Measurements from ENCODE around the gene PI4K2B.
"Not testable (repeated sequence)": the region's sequence is repeated elsewhere in the genome, so short reads cannot be mapped to it uniquely, and the experiment has no call there.

The PI4K2B gene

GRCh38 chr4:25233737-25234389 is at the start of gene PI4K2B:
Gene PI4K2B, plus strand, starts transcription at chr4:25234033. Its CDS starts 131 bp downstream, at chr4:25234164.
- FAIRE-seq: no peak

- no peak for FAIRE-seq
Measured at GRCh38 chr4:25184056-25184455, 49.8 kb upstream of the PI4K2B start.

- no peak for FAIRE-seq
Measured at GRCh38 chr4:25190407-25190806, 43.4 kb upstream of the PI4K2B start.

DNA sequence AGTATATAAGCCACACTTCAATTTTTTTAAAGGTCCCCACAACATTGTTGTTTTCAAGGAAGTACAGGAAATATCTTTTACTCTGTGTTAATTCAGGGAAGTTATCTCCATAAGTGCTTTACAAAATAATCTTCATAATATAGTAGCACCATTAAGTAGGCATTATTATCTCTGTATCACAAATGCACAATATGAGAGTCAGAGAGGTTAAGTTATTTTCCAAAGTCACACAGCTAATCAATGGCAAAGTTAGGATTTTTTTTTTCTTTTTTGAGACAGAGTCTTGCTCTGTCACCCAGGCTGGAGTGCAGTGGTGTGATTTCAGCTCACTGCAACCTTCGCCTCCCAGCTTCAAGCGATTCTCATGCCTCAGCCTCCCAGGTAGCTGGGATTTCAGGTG is 35.1 kb upstream of the PI4K2B start:
- no peak for FAIRE-seq

DNA sequence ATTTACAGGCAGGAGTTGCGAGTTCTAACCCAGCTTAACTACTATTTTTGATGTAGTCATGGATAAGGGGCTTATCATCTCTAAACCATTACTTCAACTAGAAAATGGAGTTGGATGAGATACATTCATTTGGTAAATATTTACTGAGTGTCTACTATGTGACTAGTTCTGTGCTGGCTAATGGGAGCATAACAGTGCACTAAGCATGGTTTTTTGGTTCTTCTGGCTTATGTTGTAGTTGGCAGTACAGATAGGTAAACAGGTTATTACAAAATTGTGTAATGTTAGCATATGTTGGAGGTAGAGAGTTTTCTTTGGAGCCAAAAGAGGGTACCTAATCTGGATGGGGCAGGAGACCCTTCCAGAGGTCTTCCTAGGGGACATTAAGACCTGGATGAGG is 25.8 kb upstream of the PI4K2B start:
- no peak for FAIRE-seq

- FAIRE-seq: no peak
Measured at GRCh38 chr4:25209702-25210101, 24.1 kb upstream of the PI4K2B start.

- no peak for FAIRE-seq
Measured at GRCh38 chr4:25211721-25212120, 22.1 kb upstream of the PI4K2B start.

GRCh38 chr4:25212822-25213221 is 21.0 kb upstream of the PI4K2B start:
- FAIRE-seq: no peak

DNA sequence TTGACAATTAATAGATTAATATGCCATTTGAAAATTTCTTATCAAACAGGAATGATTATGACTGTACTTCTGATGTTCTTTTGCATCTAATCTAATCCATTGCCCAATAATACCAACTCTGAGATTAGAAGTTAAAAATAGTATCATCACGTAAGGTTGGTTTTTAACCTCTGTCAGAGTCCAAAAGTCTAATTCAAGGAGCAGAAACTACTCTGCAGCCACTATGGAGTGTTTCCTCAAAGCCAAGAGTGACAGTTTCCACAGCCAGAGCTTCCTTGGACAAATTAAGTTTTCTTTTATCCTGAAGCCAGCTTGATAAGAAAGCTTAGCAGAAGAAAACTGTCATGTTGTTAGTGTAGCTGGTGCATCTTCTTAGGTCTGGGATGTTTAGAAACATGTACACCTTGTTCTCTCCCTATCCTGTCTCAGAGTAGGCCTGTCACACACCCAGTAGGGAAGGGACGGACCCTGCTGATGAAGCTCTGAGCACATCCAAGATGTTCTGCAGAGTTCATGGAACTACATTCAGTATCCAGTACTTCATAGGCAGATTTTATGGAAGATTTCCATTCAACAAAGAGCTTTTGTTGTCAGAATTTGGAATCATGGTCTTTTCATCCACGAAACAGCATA is 20.4 kb upstream of the PI4K2B start:
- FAIRE-seq: no peak

GRCh38 chr4:25214750-25215149 is 19.1 kb upstream of the PI4K2B start:
- not testable (repeated sequence) for FAIRE-seq

DNA sequence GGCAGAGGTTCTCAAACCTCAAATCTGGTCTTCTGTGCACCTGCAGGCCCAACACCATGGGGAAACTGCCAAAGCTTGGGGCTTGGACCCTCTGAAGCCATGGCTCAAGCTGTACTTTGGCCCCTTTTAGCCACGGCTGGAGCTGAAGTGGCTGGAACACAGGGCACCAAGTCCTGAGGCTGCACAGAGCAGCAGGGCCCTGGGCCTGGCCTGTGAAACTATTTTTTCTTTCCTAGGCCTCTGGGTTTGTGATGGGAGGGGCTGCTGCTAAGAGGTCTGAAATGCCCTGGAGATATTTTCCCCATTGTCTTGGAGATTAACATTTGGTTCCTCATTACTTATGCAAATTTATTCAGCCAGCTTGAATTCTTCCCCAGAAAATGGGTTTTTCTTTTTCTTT is 18.3 kb upstream of the PI4K2B start:
- FAIRE-seq: no peak

GRCh38 chr4:25221377-25221776 is 12.5 kb upstream of the PI4K2B start:
- no peak for FAIRE-seq

DNA sequence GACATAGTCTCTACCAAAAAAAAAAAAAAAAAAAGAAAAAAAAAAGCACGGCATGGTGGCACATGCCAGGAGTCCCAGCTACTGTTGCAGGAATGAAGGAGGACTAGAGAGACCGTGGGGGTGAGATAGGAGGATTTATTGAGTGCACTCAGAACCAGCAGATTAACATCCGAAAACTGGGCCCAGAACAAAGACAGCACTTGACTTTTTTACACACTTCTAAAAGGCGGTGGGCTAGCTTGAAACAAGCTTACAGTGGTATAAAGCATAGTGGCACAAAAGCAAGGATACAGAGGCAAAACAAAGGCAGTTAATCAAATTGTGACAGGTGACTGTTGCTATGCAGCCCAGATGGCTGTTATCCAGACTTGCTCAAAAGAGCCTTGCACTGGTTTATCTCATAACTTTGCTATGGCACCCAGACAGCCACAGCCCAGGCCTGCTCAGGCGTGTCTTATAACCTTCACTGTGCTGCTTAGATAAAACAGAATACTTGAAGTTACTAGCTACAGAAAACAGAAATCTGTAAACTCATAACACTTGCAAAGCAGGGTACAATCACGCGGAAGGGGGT is 9.9 kb upstream of the PI4K2B start:
- FAIRE-seq: no peak

DNA sequence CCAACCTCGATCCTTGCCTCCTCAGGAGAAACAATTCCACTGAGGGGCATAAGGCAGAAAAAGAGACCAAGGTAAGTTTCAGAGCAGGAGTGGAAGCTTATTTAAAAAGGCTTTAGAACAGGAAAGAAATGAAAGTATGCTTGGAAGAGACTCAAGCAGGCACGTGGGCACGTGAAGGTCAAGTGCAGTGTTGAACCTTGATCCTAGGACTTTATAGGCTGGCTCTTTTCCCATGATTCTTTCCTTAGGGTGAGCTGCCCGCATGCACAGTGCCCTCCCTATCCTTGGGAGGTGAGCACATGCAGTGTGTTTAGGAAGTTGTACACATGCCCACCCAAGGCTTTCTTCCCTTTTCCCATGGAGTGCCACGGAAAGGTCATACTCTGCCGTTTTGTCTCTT is 4.0 kb upstream of the PI4K2B start:
- no peak for FAIRE-seq

DNA sequence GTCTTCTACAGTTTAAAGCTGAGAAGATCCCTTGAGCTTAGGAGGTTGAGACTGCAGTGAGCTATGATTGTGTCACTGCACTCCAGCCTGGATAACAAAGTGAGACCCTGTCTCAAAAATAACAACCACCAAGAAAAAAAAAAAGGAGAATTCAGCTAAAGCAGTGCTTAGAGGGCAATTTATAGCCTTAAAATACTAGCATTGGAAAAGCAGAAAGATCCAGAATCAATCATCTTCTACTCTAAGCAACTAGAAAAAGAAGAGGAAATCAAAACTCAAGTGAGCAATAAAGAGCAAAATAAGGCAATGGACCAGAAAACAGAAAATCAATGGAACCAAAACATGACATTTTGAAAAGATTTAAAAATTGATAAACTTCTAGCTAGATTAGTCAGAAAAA is 639 bp upstream of the PI4K2B start:
- no peak for FAIRE-seq

- peak; percentile 85 for FAIRE-seq
Measured at GRCh38 chr4:25234390-25235370, 847 bp downstream of the PI4K2B start.

GRCh38 chr4:25235401-25235800 is 1.6 kb downstream of the PI4K2B start:
- no peak for FAIRE-seq

DNA sequence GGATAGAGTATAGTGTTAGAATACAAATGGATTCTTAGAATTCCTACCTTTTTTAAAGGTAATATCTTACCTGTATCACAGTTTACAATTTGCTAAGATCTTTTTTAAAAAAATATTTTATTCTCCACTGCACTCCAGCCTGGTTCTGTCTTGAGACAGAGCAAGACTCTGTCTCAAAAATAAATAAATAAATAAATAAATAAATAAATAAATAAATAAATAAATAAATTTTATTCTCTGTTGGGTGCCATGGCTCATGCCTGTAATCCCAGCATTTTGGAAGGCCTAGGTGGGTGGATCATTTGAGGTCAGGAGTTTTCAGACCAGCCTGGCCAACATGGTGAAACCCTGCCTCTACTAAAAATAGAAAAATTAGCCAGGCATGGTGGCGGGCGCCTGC is 2.2 kb downstream of the PI4K2B start:
- FAIRE-seq: not testable (repeated sequence)

DNA sequence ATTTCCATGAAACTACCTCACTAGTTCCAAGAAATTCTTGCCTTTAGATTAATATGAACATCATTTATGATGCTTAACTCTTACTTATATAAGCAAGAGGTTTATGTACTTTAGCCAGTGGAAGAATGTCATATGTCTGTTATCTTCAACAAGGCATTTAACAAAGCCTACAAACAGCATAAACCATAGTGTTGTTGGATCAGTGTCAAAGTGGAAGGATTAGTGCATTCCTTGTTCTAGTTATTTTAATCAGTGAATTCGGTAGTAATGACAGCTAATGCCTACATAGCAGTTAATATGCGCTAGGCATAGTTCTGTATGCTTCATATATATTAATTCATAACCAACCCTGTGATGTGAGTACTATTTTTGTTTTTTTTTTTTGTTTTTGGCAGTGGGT is 3.1 kb downstream of the PI4K2B start:
- no peak for FAIRE-seq

- no peak for FAIRE-seq
Measured at GRCh38 chr4:25238052-25238451, 4.2 kb downstream of the PI4K2B start.

DNA sequence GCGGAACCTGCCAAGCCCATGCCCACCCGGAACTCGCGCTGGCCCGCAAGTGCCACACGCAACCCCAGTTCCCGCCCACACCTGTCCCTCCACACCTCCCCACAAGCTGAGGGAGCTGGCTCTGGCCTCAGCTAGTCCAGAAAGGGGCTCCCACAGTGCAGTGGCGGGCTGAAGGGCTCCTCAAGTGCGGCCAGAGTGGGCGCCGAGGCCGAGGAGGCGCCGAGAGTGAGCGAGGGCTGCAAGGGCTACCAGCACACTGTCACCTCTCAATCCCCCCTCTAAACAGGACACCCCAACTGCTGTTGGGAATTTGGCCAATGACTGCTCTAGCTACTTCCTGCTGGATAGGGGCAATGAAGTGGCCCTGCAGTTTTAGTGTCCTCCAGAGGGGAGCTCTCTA is 5.7 kb downstream of the PI4K2B start:
- FAIRE-seq: not testable (repeated sequence)

- FAIRE-seq: not testable (repeated sequence)
Measured at GRCh38 chr4:25240754-25241210, 6.9 kb downstream of the PI4K2B start.

GRCh38 chr4:25242195-25242594 is 8.4 kb downstream of the PI4K2B start:
- FAIRE-seq: not testable (repeated sequence)
